Activated CD4-positive, alpha-beta memory T cell treated with anti-CD3 and anti-CD28 coated beads for 36 hours (primary cell): ENCODE data around the gene NAMPT. TPM values are rescaled to one million over a fixed set of nuclear protein-coding genes. Genes with fewer than 3 reads are reported as not detected.

ENCODE experiments used
- CTCF ChIA-PET: fragments of 350-600 bp; sonication (Branson Sonifier 250); formaldehyde crosslinking; loops from one replicate; lab custom pipeline; 2021; ENCODE audit warnings: antibody characterized with exemption, inconsistent platforms; lab: Charles Lee
- POLR2A ChIA-PET: fragments of 350-600 bp; sonication (Branson Sonifier 250); formaldehyde crosslinking; loops from one replicate; lab custom pipeline; 2021; ENCODE audit warnings: antibody characterized with exemption; lab: Charles Lee
- DNase-seq: peaks from one replicate; pipeline ENCODE4 v3.0.0-alpha.2; 2020
- H3K27ac Mint-ChIP-seq: one replicate; pipeline ENCODE4 v1.8.0; 2021; ENCODE audit warnings: mixed read lengths
- H3K27me3 Mint-ChIP-seq: one replicate; pipeline ENCODE4 v1.8.0; 2021; ENCODE audit warnings: mixed read lengths
- H3K36me3 Mint-ChIP-seq: one replicate; pipeline ENCODE4 v1.8.0; 2021; ENCODE audit warnings: mixed read lengths
- H3K4me1 Mint-ChIP-seq: one replicate; pipeline ENCODE4 v1.8.0; 2021; ENCODE audit warnings: low read depth, mixed read lengths
- H3K4me3 Mint-ChIP-seq: one replicate; pipeline ENCODE4 v1.8.0; 2021; ENCODE audit warnings: mild to moderate bottlenecking, mixed read lengths
- H3K9me3 Mint-ChIP-seq: one replicate; pipeline ENCODE4 v1.8.0; 2021; ENCODE audit warnings: mixed read lengths
- intact Hi-C: fragments of 100-400 bp; cut with micrococcal nuclease; formaldehyde crosslinking; loops from one replicate; pipeline ENCODE4 v1.15.1; 2023
- total RNA-seq, 2 experiments: library from RNA; stranded (reverse); gene quantifications; one replicate each; pipeline ENCODE4 v1.2.3, GENCODE V29; 2021

The NAMPT gene
- total RNA-seq, 2 experiments from 2014 or later = 543 to 552 TPM

GRCh38 chr7:106248600-106248999 is 36.2 kb downstream of the NAMPT start:
- no peak for DNase-seq
- Mint-ChIP-seq H3K4me3 (no peak overlapping the region), H3K9me3 (peaks cover 21% of the 10 kb centered on the region), H3K27ac (no peak overlapping the region), H3K36me3 (peaks cover 53% of the 10 kb centered on the region), H3K27me3 (no peaks in the 10 kb centered on the region), H3K4me1 (peaks cover 5% of the 10 kb centered on the region)
- ChIA-PET POLR2A (interaction anchor here (0.6 kb wide), 1 partner anchor 9 kb away, joined by 3 read pairs; no protein-coding TSS in a partner anchor), CTCF (interaction anchor here (0.6 kb wide), 1 partner anchor 94 kb away, joined by 3 read pairs; no protein-coding TSS in a partner anchor)
- intact Hi-C loops = no loop called here

GRCh38 chr7:106247841-106248240 is 36.9 kb downstream of the NAMPT start:
- Mint-ChIP-seq H3K4me3 (no peak overlapping the region), H3K27ac (no peak overlapping the region), H3K9me3 (peaks cover 21% of the 10 kb centered on the region), H3K36me3 (peaks cover 45% of the 10 kb centered on the region), H3K27me3 (no peaks in the 10 kb centered on the region), H3K4me1 (no peaks in the 10 kb centered on the region)
- ChIA-PET CTCF (interaction anchor here (1.0 kb wide), 1 partner anchor 215 kb away, joined by 4 read pairs; no protein-coding TSS in a partner anchor), POLR2A (interaction anchor here (0.5 kb wide), 1 partner anchor 585 kb away, joined by 5 read pairs; no protein-coding TSS in a partner anchor)
- intact Hi-C loops = no loop called here
- DNase-seq = no peak

- peaks cover 40% of the 10 kb centered on the region for H3K36me3 Mint-ChIP-seq
- POLR2A ChIA-PET = interaction anchor here (0.5 kb wide), 1 partner anchor 584 kb away, joined by 5 read pairs; no protein-coding TSS in a partner anchor
- H3K9me3 Mint-ChIP-seq = peaks cover 21% of the 10 kb centered on the region
- no peak for DNase-seq
- no peak overlapping the region for H3K4me3 Mint-ChIP-seq
- CTCF ChIA-PET = interaction anchor here (1.0 kb wide), 1 partner anchor 215 kb away, joined by 4 read pairs; no protein-coding TSS in a partner anchor
- intact Hi-C loops = no loop called here
- no peaks in the 10 kb centered on the region for H3K4me1 Mint-ChIP-seq
- peak overlapping the region; percentile 26 for H3K27ac Mint-ChIP-seq
- no peaks in the 10 kb centered on the region for H3K27me3 Mint-ChIP-seq
These were observed 37.7 kb downstream of the NAMPT start for GRCh38 chr7:106246902-106247711.

GRCh38 chr7:106243893-106244292 is 40.9 kb downstream of the NAMPT start:
- peaks cover 21% of the 10 kb centered on the region for H3K9me3 Mint-ChIP-seq
- no peak overlapping the region for H3K4me3 Mint-ChIP-seq
- intact Hi-C loops = no loop called here
- H3K4me1 Mint-ChIP-seq = no peaks in the 10 kb centered on the region
- peaks cover 22% of the 10 kb centered on the region for H3K36me3 Mint-ChIP-seq
- H3K27me3 Mint-ChIP-seq = no peaks in the 10 kb centered on the region
- no peak overlapping the region for H3K27ac Mint-ChIP-seq
- ChIA-PET CTCF (no interaction called here), POLR2A (no interaction called here)
- no peak for DNase-seq

GRCh38 chr7:106239406-106239805 is 45.4 kb downstream of the NAMPT start:
- Mint-ChIP-seq H3K36me3 (no peaks in the 10 kb centered on the region), H3K27me3 (peaks cover 2% of the 10 kb centered on the region), H3K9me3 (peaks cover 6% of the 10 kb centered on the region), H3K4me1 (no peaks in the 10 kb centered on the region), H3K4me3 (no peak overlapping the region), H3K27ac (no peak overlapping the region)
- ChIA-PET POLR2A (no interaction called here), CTCF (no interaction called here)
- DNase-seq = no peak
- intact Hi-C loops = no loop called here

GRCh38 chr7:106238830-106239229 is 46.0 kb downstream of the NAMPT start:
- Mint-ChIP-seq H3K4me1 (no peaks in the 10 kb centered on the region), H3K27me3 (peaks cover 2% of the 10 kb centered on the region), H3K36me3 (no peaks in the 10 kb centered on the region), H3K4me3 (no peak overlapping the region), H3K9me3 (peaks cover under 1% of the 10 kb centered on the region), H3K27ac (no peak overlapping the region)
- ChIA-PET POLR2A (no interaction called here), CTCF (no interaction called here)
- no peak for DNase-seq
- intact Hi-C loops = no loop called here

GRCh38 chr7:106236065-106236464 is 48.7 kb downstream of the NAMPT start:
- H3K9me3 Mint-ChIP-seq = no peaks in the 10 kb centered on the region
- H3K27me3 Mint-ChIP-seq = peaks cover 12% of the 10 kb centered on the region
- H3K36me3 Mint-ChIP-seq = no peaks in the 10 kb centered on the region
- H3K4me1 Mint-ChIP-seq = no peaks in the 10 kb centered on the region
- ChIA-PET CTCF (no interaction called here), POLR2A (no interaction called here)
- H3K27ac Mint-ChIP-seq = no peak overlapping the region
- no peak overlapping the region for H3K4me3 Mint-ChIP-seq
- no peak for DNase-seq
- intact Hi-C loops = no loop called here

GRCh38 chr7:106234425-106234824 is 50.4 kb downstream of the NAMPT start:
- H3K36me3 Mint-ChIP-seq = no peaks in the 10 kb centered on the region
- no peak overlapping the region for H3K4me3 Mint-ChIP-seq
- ChIA-PET CTCF (no interaction called here), POLR2A (no interaction called here)
- no peak overlapping the region for H3K27ac Mint-ChIP-seq
- intact Hi-C loops = no loop called here
- H3K27me3 Mint-ChIP-seq = peaks cover 16% of the 10 kb centered on the region
- H3K9me3 Mint-ChIP-seq = no peaks in the 10 kb centered on the region
- DNase-seq = no peak
- H3K4me1 Mint-ChIP-seq = no peaks in the 10 kb centered on the region

GRCh38 chr7:106231856-106232490 is 52.8 kb downstream of the NAMPT start:
- no peaks in the 10 kb centered on the region for H3K9me3 Mint-ChIP-seq
- no peak for DNase-seq
- H3K4me3 Mint-ChIP-seq = no peak overlapping the region
- no peaks in the 10 kb centered on the region for H3K36me3 Mint-ChIP-seq
- ChIA-PET POLR2A (no interaction called here), CTCF (interaction anchor here (0.6 kb wide), 2 partner anchors 105 to 230 kb away, joined by 3 to 4 read pairs; no protein-coding TSS in a partner anchor)
- H3K4me1 Mint-ChIP-seq = no peaks in the 10 kb centered on the region
- H3K27ac Mint-ChIP-seq = no peak overlapping the region
- intact Hi-C loops = no loop called here
- peaks cover 19% of the 10 kb centered on the region for H3K27me3 Mint-ChIP-seq

GRCh38 chr7:106225856-106226255 is 58.9 kb downstream of the NAMPT start:
- no peak for DNase-seq
- ChIA-PET POLR2A (no interaction called here), CTCF (interaction anchor here (1.1 kb wide), 1 partner anchor 49 kb away, joined by 4 read pairs; no protein-coding TSS in a partner anchor)
- H3K27me3 Mint-ChIP-seq = peaks cover 17% of the 10 kb centered on the region
- H3K4me3 Mint-ChIP-seq = no peak overlapping the region
- no peaks in the 10 kb centered on the region for H3K36me3 Mint-ChIP-seq
- no peaks in the 10 kb centered on the region for H3K9me3 Mint-ChIP-seq
- no peak overlapping the region for H3K27ac Mint-ChIP-seq
- no peaks in the 10 kb centered on the region for H3K4me1 Mint-ChIP-seq
- intact Hi-C loops = no loop called here

- H3K36me3 Mint-ChIP-seq = no peaks in the 10 kb centered on the region
- no peak overlapping the region for H3K27ac Mint-ChIP-seq
- ChIA-PET CTCF (interaction anchor here (1.1 kb wide), 2 partner anchors 48 to 71 kb away, joined by 4 read pairs; no protein-coding TSS in a partner anchor), POLR2A (no interaction called here)
- no peaks in the 10 kb centered on the region for H3K4me1 Mint-ChIP-seq
- intact Hi-C loops = no loop called here
- H3K9me3 Mint-ChIP-seq = no peaks in the 10 kb centered on the region
- no peak overlapping the region for H3K4me3 Mint-ChIP-seq
- peaks cover 14% of the 10 kb centered on the region for H3K27me3 Mint-ChIP-seq
- no peak for DNase-seq
These were observed 60.0 kb downstream of the NAMPT start for GRCh38 chr7:106224797-106225196.

- Mint-ChIP-seq H3K9me3 (no peaks in the 10 kb centered on the region), H3K4me3 (no peak overlapping the region), H3K4me1 (no peaks in the 10 kb centered on the region), H3K27ac (no peak overlapping the region), H3K36me3 (no peaks in the 10 kb centered on the region), H3K27me3 (peaks cover 12% of the 10 kb centered on the region)
- DNase-seq = no peak
- POLR2A ChIA-PET = no interaction called here
- CTCF ChIA-PET = interaction anchor here (0.6 to 1.7 kb wide), 2 partner anchors 46 to 143 kb away, joined by 3 to 5 read pairs; no protein-coding TSS in a partner anchor
- intact Hi-C loops = no loop called here
These were observed 61.6 kb downstream of the NAMPT start for GRCh38 chr7:106223156-106223555.
